PFSK-1 (cell line): ENCODE measurements around the gene CYP2W1.

Source experiments
- FOXP2 ChIP-seq: optimal IDR thresholded peaks from 2 replicates; pipeline ENCODE3; 2011; ENCODE audit warnings: borderline replicate concordance, control low read depth, inconsistent platforms; ENCODE audit not compliant: insufficient read depth; ENCODE audit errors: extremely low read length, extremely low read depth
- POLR2AphosphoS5 ChIP-seq: IDR thresholded peaks from 2 replicates; pipeline ENCODE4 v1.6.1; 2012; ENCODE audit warnings: low read depth, mild to moderate bottlenecking, control low read depth, low read length, moderate library complexity
- REST ChIP-seq, 2 experiments: IDR thresholded peaks; 2 replicates each; pipeline versions ENCODE4 v1.6.1 to v1.8.0; 2011 to 2012; ENCODE audit warnings: low read depth in 2 of 2, low read length in 2 of 2, control low read depth in 1 of 2, inconsistent platforms in 1 of 2, mild to moderate bottlenecking in 1 of 2, moderate library complexity in 1 of 2; ENCODE audit not compliant: insufficient read depth in 1 of 2
- SIN3A ChIP-seq: IDR thresholded peaks from 2 replicates; pipeline ENCODE4 v1.6.1; 2012; ENCODE audit warnings: mild to moderate bottlenecking, low read length, moderate library complexity, borderline replicate concordance; ENCODE audit not compliant: insufficient read depth
- TAF1 ChIP-seq: IDR thresholded peaks from 2 replicates; pipeline ENCODE4 v1.6.1; 2012; ENCODE audit warnings: low read length, control low read depth, borderline replicate concordance; ENCODE audit not compliant: insufficient read depth

The CYP2W1 gene

GRCh38 chr7:982511-983003 is 424 bp upstream of the CYP2W1 start:
- no peak for TF ChIP-seq TAF1
- TF ChIP-seq REST (IDR thresholded peaks at IDR 0.05; ENCODE audit: insufficient read depth in 1 of 2, low read depth in 2 of 2, low read length in 2 of 2), result no peak
- no peak for TF ChIP-seq SIN3A
- TF ChIP-seq POLR2AphosphoS5, result no peak
- TF ChIP-seq FOXP2, result no peak

- TF ChIP-seq FOXP2, result no peak
- no peak for TF ChIP-seq TAF1
- no peak for TF ChIP-seq REST (IDR thresholded peaks at IDR 0.05; ENCODE audit: insufficient read depth in 1 of 2, low read depth in 2 of 2, low read length in 2 of 2)
- no peak for TF ChIP-seq SIN3A
Measured at GRCh38 chr7:983616-984071, 663 bp downstream of the CYP2W1 start.

GRCh38 chr7:984361-985126 is 1.6 kb downstream of the CYP2W1 start:
- TF ChIP-seq POLR2AphosphoS5 (no peak), REST (IDR thresholded peaks at IDR 0.05; ENCODE audit: insufficient read depth in 1 of 2, low read depth in 2 of 2, low read length in 2 of 2) (no peak), TAF1 (no peak), FOXP2 (no peak), SIN3A (no peak)

- TF ChIP-seq POLR2AphosphoS5, result no peak
- TF ChIP-seq FOXP2, result no peak
- no peak for TF ChIP-seq SIN3A
- TF ChIP-seq TAF1, result no peak
- no peak for TF ChIP-seq REST (IDR thresholded peaks at IDR 0.05; ENCODE audit: insufficient read depth in 1 of 2, low read depth in 2 of 2, low read length in 2 of 2)
Measured at GRCh38 chr7:985127-985416, 2.1 kb downstream of the CYP2W1 start.
